Measurements from ENCODE around the gene HNRNPF.

The HNRNPF gene

DNA sequence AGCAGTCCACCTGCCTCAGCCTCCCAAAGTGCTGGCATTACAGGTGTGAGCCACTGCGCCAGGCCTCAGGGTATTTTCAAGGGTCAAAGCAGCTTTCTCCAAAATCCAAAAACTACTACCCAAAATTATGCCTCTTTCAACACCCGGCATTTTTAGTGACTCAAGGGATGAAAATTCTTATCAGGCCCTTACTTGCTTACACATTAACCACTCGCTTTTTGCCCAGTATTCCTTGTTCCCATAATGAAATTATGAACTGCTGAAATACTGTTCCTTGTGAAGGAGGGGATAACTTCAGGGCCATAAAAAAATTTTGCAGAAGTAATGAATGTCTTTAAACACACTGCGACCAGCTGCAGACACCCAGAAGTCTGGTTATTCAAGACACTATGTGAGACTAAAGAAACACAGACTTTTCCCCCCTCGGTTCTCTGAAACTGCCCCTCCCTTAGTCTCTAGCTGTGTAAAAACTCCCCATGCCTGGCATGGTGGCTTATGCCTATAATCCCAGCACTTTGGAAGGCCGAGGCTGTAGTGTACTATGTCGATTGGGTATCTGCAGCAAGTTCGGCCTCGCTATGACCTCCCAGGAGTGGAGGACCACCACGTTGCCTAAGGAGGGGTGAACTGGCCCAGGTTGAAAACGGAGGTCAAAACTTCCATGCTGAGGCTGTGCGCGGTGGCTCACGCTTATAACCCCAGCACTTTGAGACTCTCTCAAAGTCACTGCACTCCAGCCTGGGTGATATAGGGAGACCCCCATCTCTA lies 25.6 kb downstream of the HNRNPF start:
- Histone ChIP-seq H3K27me3 (ENCODE audit: control insufficient read depth in 3 of 3, insufficient read depth in 3 of 3, low read depth in 1 of 3, low read length in 3 of 3) (no peaks in the 10 kb centered on the region), H4K8ac (ENCODE audit: low read depth, low read length) (no peak overlapping the region), H2BK12ac (ENCODE audit: low read length) (no peak overlapping the region), H3K14ac (ENCODE audit: low read length) (no peak overlapping the region), H3K36me3 (replicated peaks in 1 of 2; ENCODE audit: control insufficient read depth in 2 of 2, insufficient read depth in 2 of 2, low read length in 2 of 2) (peaks cover 20 to 39% of the 10 kb centered on the region in 2 donors), H3K27ac (replicated peaks; ENCODE audit: low read length) (no peak overlapping the region), H3K4me1 (ENCODE audit: control insufficient read depth in 2 of 2, insufficient read depth in 1 of 2, low read depth in 1 of 2, low read length in 2 of 2) (no peaks in the 10 kb centered on the region), H3K9me3 (replicated peaks in 1 of 2; ENCODE audit: control insufficient read depth in 2 of 2, insufficient read depth in 1 of 2, low read depth in 1 of 2, low read length in 2 of 2) (no peaks in the 10 kb centered on the region), H3K18ac (ENCODE audit: low read length) (no peak overlapping the region), H3K4me3 (ENCODE audit: low read length in 2 of 2) (no peak overlapping the region), H3K4ac (ENCODE audit: low read length) (no peak overlapping the region), H2AFZ (ENCODE audit: low read length) (no peak overlapping the region), H3K79me1 (ENCODE audit: low read depth, low read length) (peaks cover 3% of the 10 kb centered on the region), H3K4me2 (ENCODE audit: insufficient read depth, low read length, poor library complexity, severe bottlenecking) (no peak overlapping the region), H2BK15ac (ENCODE audit: low read length) (no peak overlapping the region), H2BK120ac (ENCODE audit: low read depth, low read length) (no peak overlapping the region), H3K9ac (ENCODE audit: low read depth, low read length, poor library complexity) (no peak overlapping the region), H2AK5ac (ENCODE audit: low read depth, low read length) (no peak overlapping the region), H4K91ac (ENCODE audit: low read depth, low read length, poor library complexity) (no peak overlapping the region), H3K23ac (ENCODE audit: low read depth, low read length, poor library complexity) (no peak overlapping the region), H2BK5ac (ENCODE audit: low read length) (no peak overlapping the region)
- WGBS, 2 donors (ENCODE audit: extremely low coverage in 2 of 2, insufficient read length in 2 of 2, insufficient replicate concordance in 1 of 2) = no CpG with 5 or more reads among the region's 14 CpGs
- DNase-seq (ENCODE audit: low spot score) = no peak

DNA sequence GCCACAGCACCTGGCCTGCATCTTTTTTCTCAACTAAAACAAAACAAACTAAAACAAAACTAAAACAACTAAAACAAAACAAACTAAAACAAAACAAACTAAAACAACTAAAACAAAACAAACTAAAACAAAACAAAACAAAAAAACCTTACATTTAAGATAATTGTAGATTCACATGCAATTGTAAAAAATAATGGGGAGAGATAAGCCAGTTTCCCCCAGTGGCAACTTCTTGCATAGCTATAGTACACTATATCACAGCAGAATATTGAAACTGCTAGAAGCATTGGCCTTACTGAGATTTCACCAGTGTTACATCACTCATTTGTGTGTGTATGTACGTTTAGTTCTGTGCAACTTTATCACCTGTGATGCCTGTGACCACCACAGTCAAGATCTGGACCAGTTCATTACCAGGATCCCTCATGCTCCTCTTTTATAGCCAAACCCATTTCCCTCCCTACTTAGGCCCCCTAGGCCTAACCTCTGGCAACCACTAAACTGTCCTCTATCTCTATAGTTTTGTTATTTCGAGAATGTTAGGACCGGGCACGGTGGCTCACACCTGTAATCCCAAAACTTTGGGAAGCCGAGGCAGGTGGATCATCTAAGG lies 28.3 kb downstream of the HNRNPF start:
- Histone ChIP-seq H3K4me1 (ENCODE audit: control insufficient read depth in 2 of 2, insufficient read depth in 1 of 2, low read depth in 1 of 2, low read length in 2 of 2) (peaks cover 0 to 4% of the 10 kb centered on the region in 2 donors), H3K23ac (ENCODE audit: low read depth, low read length, poor library complexity) (no peak overlapping the region), H3K9ac (ENCODE audit: low read depth, low read length, poor library complexity) (no peak overlapping the region), H2BK12ac (ENCODE audit: low read length) (no peak overlapping the region), H2BK15ac (ENCODE audit: low read length) (no peak overlapping the region), H4K8ac (ENCODE audit: low read depth, low read length) (no peak overlapping the region), H3K4me3 (ENCODE audit: low read length in 2 of 2) (no peak overlapping the region), H3K4ac (ENCODE audit: low read length) (no peak overlapping the region), H4K91ac (ENCODE audit: low read depth, low read length, poor library complexity) (no peak overlapping the region), H3K9me3 (replicated peaks in 1 of 2; ENCODE audit: control insufficient read depth in 2 of 2, insufficient read depth in 1 of 2, low read depth in 1 of 2, low read length in 2 of 2) (no peaks in the 10 kb centered on the region), H2BK120ac (ENCODE audit: low read depth, low read length) (no peak overlapping the region), H3K4me2 (ENCODE audit: insufficient read depth, low read length, poor library complexity, severe bottlenecking) (no peak overlapping the region), H2AFZ (ENCODE audit: low read length) (no peak overlapping the region), H3K27me3 (ENCODE audit: control insufficient read depth in 3 of 3, insufficient read depth in 3 of 3, low read depth in 1 of 3, low read length in 3 of 3) (no peaks in the 10 kb centered on the region), H3K18ac (ENCODE audit: low read length) (no peak overlapping the region), H3K79me1 (ENCODE audit: low read depth, low read length) (no peaks in the 10 kb centered on the region), H3K14ac (ENCODE audit: low read length) (no peak overlapping the region), H3K36me3 (replicated peaks in 1 of 2; ENCODE audit: control insufficient read depth in 2 of 2, insufficient read depth in 2 of 2, low read length in 2 of 2) (peaks cover 4 to 13% of the 10 kb centered on the region in 2 donors), H3K27ac (replicated peaks; ENCODE audit: low read length) (no peak overlapping the region), H2AK5ac (ENCODE audit: low read depth, low read length) (no peak overlapping the region), H2BK5ac (ENCODE audit: low read length) (no peak overlapping the region)
- DNase-seq (ENCODE audit: low spot score) = no peak
- WGBS, 2 donors (ENCODE audit: extremely low coverage in 2 of 2, insufficient read length in 2 of 2, insufficient replicate concordance in 1 of 2) = no CpG with 5 or more reads among the region's 5 CpGs

DNA sequence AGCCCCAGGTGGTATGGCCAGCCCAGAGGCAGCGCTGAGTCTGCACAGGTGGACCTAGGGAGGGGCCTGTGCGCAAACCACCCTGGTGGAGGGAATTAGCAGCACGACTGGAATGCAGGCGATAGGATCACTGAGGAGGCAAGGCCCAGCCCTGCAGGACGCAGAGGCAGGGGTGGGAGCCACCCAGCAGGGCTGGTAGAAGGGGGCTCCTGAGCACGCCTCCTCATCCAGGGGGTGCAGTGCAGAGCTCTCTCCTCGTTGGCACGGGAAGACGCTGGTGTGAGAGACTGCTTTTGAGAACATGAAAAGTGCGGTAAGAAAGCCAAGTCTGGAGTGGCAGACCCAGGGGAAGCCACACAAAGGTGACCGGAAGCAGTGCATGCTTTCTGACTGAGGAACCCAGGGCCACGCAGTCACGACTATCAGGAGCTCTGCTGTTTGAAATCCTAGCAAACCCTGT lies 31.5 kb downstream of the HNRNPF start:
- Histone ChIP-seq H3K36me3 (replicated peaks in 1 of 2; ENCODE audit: control insufficient read depth in 2 of 2, insufficient read depth in 2 of 2, low read length in 2 of 2) (no peaks in the 10 kb centered on the region), H3K4ac (ENCODE audit: low read length) (no peak overlapping the region), H2BK5ac (ENCODE audit: low read length) (no peak overlapping the region), H2AFZ (ENCODE audit: low read length) (no peak overlapping the region), H3K4me2 (ENCODE audit: insufficient read depth, low read length, poor library complexity, severe bottlenecking) (no peak overlapping the region), H3K4me1 (ENCODE audit: control insufficient read depth in 2 of 2, insufficient read depth in 1 of 2, low read depth in 1 of 2, low read length in 2 of 2) (peaks cover 0 to 15% of the 10 kb centered on the region in 2 donors), H2BK120ac (ENCODE audit: low read depth, low read length) (no peak overlapping the region), H2BK15ac (ENCODE audit: low read length) (no peak overlapping the region), H3K27me3 (ENCODE audit: control insufficient read depth in 3 of 3, insufficient read depth in 3 of 3, low read depth in 1 of 3, low read length in 3 of 3) (no peaks in the 10 kb centered on the region), H3K9ac (ENCODE audit: low read depth, low read length, poor library complexity) (no peak overlapping the region), H3K4me3 (ENCODE audit: low read length in 2 of 2) (no peak overlapping the region), H3K23ac (ENCODE audit: low read depth, low read length, poor library complexity) (no peak overlapping the region), H4K8ac (ENCODE audit: low read depth, low read length) (no peak overlapping the region), H3K79me1 (ENCODE audit: low read depth, low read length) (no peaks in the 10 kb centered on the region), H2AK5ac (ENCODE audit: low read depth, low read length) (peak overlapping the region; percentile 93), H3K9me3 (replicated peaks in 1 of 2; ENCODE audit: control insufficient read depth in 2 of 2, insufficient read depth in 1 of 2, low read depth in 1 of 2, low read length in 2 of 2) (no peaks in the 10 kb centered on the region), H3K14ac (ENCODE audit: low read length) (no peak overlapping the region), H3K27ac (replicated peaks; ENCODE audit: low read length) (no peak overlapping the region), H2BK12ac (ENCODE audit: low read length) (no peak overlapping the region), H4K91ac (ENCODE audit: low read depth, low read length, poor library complexity) (no peak overlapping the region), H3K18ac (ENCODE audit: low read length) (peak overlapping the region; percentile 67)
- no CpG with 5 or more reads among the region's 13 CpGs for WGBS, 2 donors (ENCODE audit: extremely low coverage in 2 of 2, insufficient read length in 2 of 2, insufficient replicate concordance in 1 of 2)
- DNase-seq (ENCODE audit: low spot score) = no peak

DNA sequence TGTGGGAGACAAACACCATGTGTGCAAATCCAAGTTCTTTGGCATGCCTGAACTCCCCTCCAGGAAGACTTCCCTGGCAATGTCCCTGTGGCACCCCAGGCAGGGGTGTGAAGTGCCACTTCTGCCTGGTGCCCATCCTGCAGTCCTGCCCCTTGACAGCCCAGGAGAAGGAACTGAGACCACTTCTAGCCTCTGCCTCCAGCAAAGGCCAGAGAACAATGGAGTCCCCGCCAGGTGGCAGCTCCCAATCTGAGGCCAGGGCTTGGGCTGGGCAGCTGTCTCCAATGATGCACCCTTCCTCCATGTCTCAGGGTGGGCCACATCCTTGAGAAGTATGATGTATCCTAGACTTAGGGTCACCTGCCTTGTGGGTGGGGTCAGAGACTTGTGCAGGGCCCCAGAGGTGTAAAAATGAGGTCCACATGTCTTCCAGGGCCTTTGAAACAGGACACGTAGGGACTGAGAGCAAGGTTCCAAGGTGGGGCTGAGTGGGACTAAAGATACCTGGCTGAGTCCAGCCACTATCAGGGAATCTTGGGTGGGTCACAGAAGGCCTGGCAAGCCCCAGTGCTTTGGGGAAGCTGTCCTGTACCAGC lies 32.1 kb downstream of the HNRNPF start:
- Histone ChIP-seq H3K9ac (ENCODE audit: low read depth, low read length, poor library complexity) (no peak overlapping the region), H3K14ac (ENCODE audit: low read length) (no peak overlapping the region), H2BK5ac (ENCODE audit: low read length) (no peak overlapping the region), H2AFZ (ENCODE audit: low read length) (no peak overlapping the region), H3K18ac (ENCODE audit: low read length) (peak overlapping the region; percentile 67), H3K4me3 (ENCODE audit: low read length in 2 of 2) (no peak overlapping the region), H3K27me3 (ENCODE audit: control insufficient read depth in 3 of 3, insufficient read depth in 3 of 3, low read depth in 1 of 3, low read length in 3 of 3) (no peaks in the 10 kb centered on the region), H3K4ac (ENCODE audit: low read length) (no peak overlapping the region), H3K9me3 (replicated peaks in 1 of 2; ENCODE audit: control insufficient read depth in 2 of 2, insufficient read depth in 1 of 2, low read depth in 1 of 2, low read length in 2 of 2) (no peaks in the 10 kb centered on the region), H3K4me2 (ENCODE audit: insufficient read depth, low read length, poor library complexity, severe bottlenecking) (no peak overlapping the region), H2BK15ac (ENCODE audit: low read length) (peak overlapping the region; percentile 37), H2BK120ac (ENCODE audit: low read depth, low read length) (no peak overlapping the region), H3K4me1 (ENCODE audit: control insufficient read depth in 2 of 2, insufficient read depth in 1 of 2, low read depth in 1 of 2, low read length in 2 of 2) (peaks cover 0 to 15% of the 10 kb centered on the region in 2 donors), H4K91ac (ENCODE audit: low read depth, low read length, poor library complexity) (no peak overlapping the region), H3K23ac (ENCODE audit: low read depth, low read length, poor library complexity) (peak overlapping the region; percentile 65), H4K8ac (ENCODE audit: low read depth, low read length) (no peak overlapping the region), H2BK12ac (ENCODE audit: low read length) (no peak overlapping the region), H2AK5ac (ENCODE audit: low read depth, low read length) (peak overlapping the region; percentile 93), H3K27ac (replicated peaks; ENCODE audit: low read length) (no peak overlapping the region), H3K79me1 (ENCODE audit: low read depth, low read length) (no peaks in the 10 kb centered on the region), H3K36me3 (replicated peaks in 1 of 2; ENCODE audit: control insufficient read depth in 2 of 2, insufficient read depth in 2 of 2, low read length in 2 of 2) (no peaks in the 10 kb centered on the region)
- no peak for DNase-seq (ENCODE audit: low spot score)
- no CpG with 5 or more reads among the region's 2 CpGs for WGBS, 2 donors (ENCODE audit: extremely low coverage in 2 of 2, insufficient read length in 2 of 2, insufficient replicate concordance in 1 of 2)
